A549 (cell line): ENCODE measurements around the gene SOX5. TPM values are rescaled to one million over a fixed set of nuclear protein-coding genes. Genes with fewer than 3 reads are reported as not detected.

Experiments
- ATAC-seq, 2 experiments: fragments of 200-7000 bp in 1 of 2; fragments of >200 bp in 1 of 2; cut with Nextera tagmentation in 1 of 2; cut with Tn5 transposase in 1 of 2; 3 replicates each; pipeline versions ENCODE4 v1.8.0 to v1.9.1; 2018 to 2020; ENCODE audit warnings: mild to moderate bottlenecking in 1 of 2, moderate library complexity in 1 of 2
- CTCF ChIA-PET: fragments of 300-600 bp; sonication (Branson Sonifier 250); formaldehyde crosslinking; extraction: SDS; loops from one replicate; lab custom pipeline; 2021; ENCODE audit warnings: antibody characterized with exemption, inconsistent platforms; lab: Yijun Ruan, JAX
- POLR2A ChIA-PET: fragments of 350-600 bp; formaldehyde crosslinking; extraction: SDS; loops from one replicate; lab custom pipeline; 2021; ENCODE audit warnings: antibody characterized with exemption, inconsistent platforms; lab: Yijun Ruan, JAX
- DNase-seq, 2 experiments: peaks; one replicate each; pipeline versions ENCODE4 v3.0.0 to v3.0.0-alpha.2; 2011 to 2016; ENCODE audit warnings: low read depth in 1 of 2, low spot score in 1 of 2
- FAIRE-seq: peaks from 2 replicates; lab custom pipeline; 2011; peaks lifted over from hg19 to GRCh38; lab: Jason Lieb, UNC
- H3K27ac ChIP-seq, 2 experiments: fragments of >200 bp; sonication (Bioruptor Twin); formaldehyde crosslinking; 3 replicates each; pipeline ENCODE4 v1.5.1; 2016 to 2017
- H3K4me1 ChIP-seq: fragments of >200 bp; sonication (Bioruptor Twin); formaldehyde crosslinking; 3 replicates; pipeline ENCODE4 v1.6.1; 2016
- H3K4me2 ChIP-seq: fragments of >200 bp; sonication (Bioruptor Twin); formaldehyde crosslinking; 3 replicates; pipeline ENCODE4 v1.6.1; 2016
- H3K4me3 ChIP-seq: fragments of >200 bp; sonication (Bioruptor Twin); formaldehyde crosslinking; 3 replicates; pipeline ENCODE4 v1.5.1; 2016
- H3K9me3 ChIP-seq: fragments of >200 bp; sonication (Bioruptor Twin); formaldehyde crosslinking; 3 replicates; pipeline ENCODE4 v1.6.1; 2016
- CBX8 ChIP-seq: fragments of 200-600 bp; sonication (generic); IDR thresholded peaks from 2 replicates; pipeline ENCODE4 v1.6.1; 2016
- CEBPB ChIP-seq, 2 experiments: fragments of >200 bp in 1 of 2; sonication (Bioruptor Twin) in 1 of 2; formaldehyde crosslinking in 1 of 2; IDR thresholded peaks; 2 replicates each; pipeline ENCODE4 v1.6.1; 2012 to 2016
- EHMT2 ChIP-seq: fragments of 200-600 bp; sonication (generic); IDR thresholded peaks from 2 replicates; pipeline ENCODE4 v1.6.1; 2016; ENCODE audit warnings: antibody characterized with exemption, low read depth, mild to moderate bottlenecking, moderate library complexity
- JUNB ChIP-seq: fragments of >200 bp; sonication (Bioruptor Twin); formaldehyde crosslinking; IDR thresholded peaks from 2 replicates; pipeline ENCODE4 v1.6.1; 2016
- KDM5A ChIP-seq: fragments of 200-600 bp; sonication (generic); IDR thresholded peaks from 2 replicates; pipeline ENCODE4 v1.6.1; 2016; ENCODE audit warnings: antibody characterized with exemption, mild to moderate bottlenecking
- MAFK ChIP-seq: fragments of 450-650 bp; IDR thresholded peaks from 2 replicates; pipeline ENCODE4 v1.6.1; 2014; ENCODE audit not compliant: partially characterized antibody
- NR3C1 ChIP-seq: fragments of >200 bp; sonication (Bioruptor Twin); formaldehyde crosslinking; IDR thresholded peaks from 3 replicates; pipeline ENCODE4 v1.6.1; 2017
- POLR2AphosphoS2 ChIP-seq: conservative IDR thresholded peaks from 2 replicates; pipeline ENCODE4 v1.6.1; 2012; ENCODE audit warnings: low read length, improper control_type of control experiment, inconsistent platforms
- RNF2 ChIP-seq: fragments of 200-600 bp; sonication (generic); IDR thresholded peaks from 2 replicates; pipeline ENCODE4 v1.6.1; 2016; ENCODE audit warnings: low read depth, mild to moderate bottlenecking, antibody characterized with exemption, moderate library complexity, borderline replicate concordance
- ZC3H11A ChIP-seq: fragments of 450-650 bp; IDR thresholded peaks from 2 replicates; pipeline ENCODE4 v1.6.1; 2014; ENCODE audit warnings: antibody characterized with exemption, mild to moderate bottlenecking
- ZNF302 ChIP-seq: fragments of 250-450 bp; sonication (Bioruptor Pico); IDR thresholded peaks from 2 replicates; pipeline ENCODE4 v1.9.0; 2021; ENCODE audit warnings: inconsistent platforms, mild to moderate bottlenecking, moderate library complexity
- WGBS: methylation state at CpG from one replicate; pipeline ENCODE4 v1.1.6; 2017; ENCODE audit errors: missing lambda C conversion rate; 5-methylcytosine and 5-hydroxymethylcytosine counted together
- polyA plus RNA-seq, 4 experiments: library from polyadenylated mRNA; depleted of rRNA in 3 of 4; stranded (reverse); fragments of >200 nt; fragmentation: RNase III in 1 of 4; extraction: RNeasy Plus Mini Kit Qiagen cat#74134 plus additional on column Dnase treatment in 1 of 4; gene quantifications; 2 replicates in 3 of 4; 3 replicates in 1 of 4; pipeline ENCODE4 v1.2.3, GENCODE V29; 2011 to 2017
- TF ChIP-seq, protein P1 (sequence below): IDR thresholded peaks from 2 replicates; pipeline ENCODE4 v1.6.1; 2012
- TF ChIP-seq, protein P2 (sequence below): fragments of 250-450 bp; sonication (Bioruptor Pico); IDR thresholded peaks from 2 replicates; pipeline ENCODE4 v1.5.0; 2021; ENCODE audit warnings: mild to moderate bottlenecking, moderate library complexity, borderline replicate concordance
- TF ChIP-seq, protein P3 (sequence below): fragments of >200 bp; sonication (Bioruptor Twin); formaldehyde crosslinking; IDR thresholded peaks from 3 replicates; pipeline ENCODE4 v1.5.1; 2016
- TF ChIP-seq, protein P4 (sequence below): IDR thresholded peaks from 2 replicates; pipeline ENCODE4 v1.6.1; 2012; ENCODE audit warnings: low read depth, borderline replicate concordance
- TF ChIP-seq, protein P5 (sequence below): fragments of 200-600 bp; sonication (generic); IDR thresholded peaks from 2 replicates; pipeline ENCODE4 v1.6.1; 2016; ENCODE audit warnings: antibody characterized with exemption, mild to moderate bottlenecking, moderate library complexity

SOX5 gene
- polyA plus RNA-seq, 2 of the 4 experiments (the other 2 are of a cell fraction), result not detected

DNA sequence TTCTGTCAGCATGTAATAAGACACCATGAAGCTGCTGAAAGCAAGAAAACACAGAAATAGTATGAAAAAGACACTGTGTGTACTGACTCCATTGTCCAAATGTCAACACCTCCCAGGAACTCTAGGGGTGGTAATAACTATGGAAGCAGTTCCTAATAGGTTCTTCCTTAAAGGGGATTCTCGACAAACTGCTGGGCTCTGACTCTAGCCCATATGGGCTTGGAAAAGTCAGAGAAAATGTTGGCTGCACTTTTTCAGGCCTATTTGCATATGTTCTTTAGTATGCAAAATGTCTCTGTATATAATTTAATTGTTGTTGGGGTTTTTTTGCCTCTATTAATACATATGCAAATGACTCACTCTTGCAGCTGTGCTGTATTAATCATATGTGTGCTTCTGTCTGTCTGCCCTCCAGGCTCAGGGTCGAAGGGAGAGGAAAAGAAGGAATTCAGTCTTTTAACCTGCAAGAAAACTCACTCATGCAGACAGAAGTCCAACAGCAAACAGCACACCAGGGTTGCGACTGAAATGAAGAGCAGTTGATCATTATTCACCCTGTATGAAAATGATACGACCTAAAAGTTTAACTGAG is 317.6 kb downstream of the SOX5 start:
- CTCF ChIA-PET, result interaction anchor here (0.7 kb wide), 1 partner anchor 512 kb away, joined by 3 read pairs; no protein-coding TSS in a partner anchor
- Histone ChIP-seq H3K4me1 (no peaks in the 10 kb centered on the region), H3K27ac (no peak overlapping the region), H3K9me3 (peaks cover 5% of the 10 kb centered on the region; the same call in 1 of the 3 replicates), H3K4me2 (no peak overlapping the region), H3K4me3 (no peak overlapping the region)
- FAIRE-seq (no peak), DNase-seq (no peak), ATAC-seq (no peak)
- 7% methylated on average over 4 of the region's 4 CpGs for WGBS
- POLR2A ChIA-PET, result no interaction called here
- TF ChIP-seq, protein P1, sequence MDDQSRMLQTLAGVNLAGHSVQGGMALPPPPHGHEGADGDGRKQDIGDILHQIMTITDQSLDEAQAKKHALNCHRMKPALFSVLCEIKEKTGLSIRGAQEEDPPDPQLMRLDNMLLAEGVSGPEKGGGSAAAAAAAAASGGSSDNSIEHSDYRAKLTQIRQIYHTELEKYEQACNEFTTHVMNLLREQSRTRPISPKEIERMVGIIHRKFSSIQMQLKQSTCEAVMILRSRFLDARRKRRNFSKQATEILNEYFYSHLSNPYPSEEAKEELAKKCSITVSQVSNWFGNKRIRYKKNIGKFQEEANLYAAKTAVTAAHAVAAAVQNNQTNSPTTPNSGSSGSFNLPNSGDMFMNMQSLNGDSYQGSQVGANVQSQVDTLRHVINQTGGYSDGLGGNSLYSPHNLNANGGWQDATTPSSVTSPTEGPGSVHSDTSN, result no peak
- TF ChIP-seq KDM5A (no peak), ZNF302 (CRISPR knock-in tag) (no peak), NR3C1 (no peak), MAFK (no peak)
- TF ChIP-seq, protein P2, sequence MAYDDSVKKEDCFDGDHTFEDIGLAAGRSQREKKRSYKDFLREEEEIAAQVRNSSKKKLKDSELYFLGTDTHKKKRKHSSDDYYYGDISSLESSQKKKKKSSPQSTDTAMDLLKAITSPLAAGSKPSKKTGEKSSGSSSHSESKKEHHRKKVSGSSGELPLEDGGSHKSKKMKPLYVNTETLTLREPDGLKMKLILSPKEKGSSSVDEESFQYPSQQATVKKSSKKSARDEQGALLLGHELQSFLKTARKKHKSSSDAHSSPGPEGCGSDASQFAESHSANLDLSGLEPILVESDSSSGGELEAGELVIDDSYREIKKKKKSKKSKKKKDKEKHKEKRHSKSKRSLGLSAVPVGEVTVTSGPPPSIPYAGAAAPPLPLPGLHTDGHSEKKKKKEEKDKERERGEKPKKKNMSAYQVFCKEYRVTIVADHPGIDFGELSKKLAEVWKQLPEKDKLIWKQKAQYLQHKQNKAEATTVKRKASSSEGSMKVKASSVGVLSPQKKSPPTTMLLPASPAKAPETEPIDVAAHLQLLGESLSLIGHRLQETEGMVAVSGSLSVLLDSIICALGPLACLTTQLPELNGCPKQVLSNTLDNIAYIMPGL, result no peak

DNA sequence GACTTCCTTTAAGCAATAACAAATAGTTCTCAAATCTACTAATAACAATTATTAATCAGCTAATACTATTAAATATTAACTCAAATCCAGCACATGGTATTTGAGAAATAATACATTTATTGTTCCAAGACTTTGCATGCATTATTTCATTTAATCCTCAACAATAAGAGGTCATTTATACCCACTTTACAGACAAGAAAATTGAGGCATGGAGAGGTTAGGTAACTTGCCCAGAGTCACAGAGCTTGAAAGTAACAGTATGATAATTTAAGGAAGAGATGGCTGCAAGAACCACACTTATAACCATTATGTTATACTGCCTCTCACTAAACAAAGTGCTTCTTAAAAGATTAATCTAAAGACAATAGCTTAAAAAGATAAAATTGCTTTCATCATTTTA is 318.9 kb downstream of the SOX5 start:
- H3K4me3 ChIP-seq, result no peak overlapping the region
- ATAC-seq (no peak), FAIRE-seq (no peak), DNase-seq (no peak)
- H3K27ac ChIP-seq, result no peak overlapping the region
- no peaks in the 10 kb centered on the region for H3K4me1 ChIP-seq
- H3K4me2 ChIP-seq, result no peak overlapping the region
- CTCF ChIA-PET, result no interaction called here
- no peak for TF ChIP-seq CBX8
- no peak for TF ChIP-seq JUNB
- no peak for TF ChIP-seq RNF2
- TF ChIP-seq, protein P3, sequence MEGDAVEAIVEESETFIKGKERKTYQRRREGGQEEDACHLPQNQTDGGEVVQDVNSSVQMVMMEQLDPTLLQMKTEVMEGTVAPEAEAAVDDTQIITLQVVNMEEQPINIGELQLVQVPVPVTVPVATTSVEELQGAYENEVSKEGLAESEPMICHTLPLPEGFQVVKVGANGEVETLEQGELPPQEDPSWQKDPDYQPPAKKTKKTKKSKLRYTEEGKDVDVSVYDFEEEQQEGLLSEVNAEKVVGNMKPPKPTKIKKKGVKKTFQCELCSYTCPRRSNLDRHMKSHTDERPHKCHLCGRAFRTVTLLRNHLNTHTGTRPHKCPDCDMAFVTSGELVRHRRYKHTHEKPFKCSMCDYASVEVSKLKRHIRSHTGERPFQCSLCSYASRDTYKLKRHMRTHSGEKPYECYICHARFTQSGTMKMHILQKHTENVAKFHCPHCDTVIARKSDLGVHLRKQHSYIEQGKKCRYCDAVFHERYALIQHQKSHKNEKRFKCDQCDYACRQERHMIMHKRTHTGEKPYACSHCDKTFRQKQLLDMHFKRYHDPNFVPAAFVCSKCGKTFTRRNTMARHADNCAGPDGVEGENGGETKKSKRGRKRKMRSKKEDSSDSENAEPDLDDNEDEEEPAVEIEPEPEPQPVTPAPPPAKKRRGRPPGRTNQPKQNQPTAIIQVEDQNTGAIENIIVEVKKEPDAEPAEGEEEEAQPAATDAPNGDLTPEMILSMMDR, result no peak
- TF ChIP-seq ZC3H11A, result no peak
- no peak for TF ChIP-seq EHMT2
- TF ChIP-seq, protein P4, sequence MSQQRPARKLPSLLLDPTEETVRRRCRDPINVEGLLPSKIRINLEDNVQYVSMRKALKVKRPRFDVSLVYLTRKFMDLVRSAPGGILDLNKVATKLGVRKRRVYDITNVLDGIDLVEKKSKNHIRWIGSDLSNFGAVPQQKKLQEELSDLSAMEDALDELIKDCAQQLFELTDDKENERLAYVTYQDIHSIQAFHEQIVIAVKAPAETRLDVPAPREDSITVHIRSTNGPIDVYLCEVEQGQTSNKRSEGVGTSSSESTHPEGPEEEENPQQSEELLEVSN, result no peak
- no peak for TF ChIP-seq MAFK
- TF ChIP-seq POLR2AphosphoS2, result no peak
- TF ChIP-seq CEBPB (IDR thresholded peaks at IDR 0.05), result no peak
- TF ChIP-seq, protein P5, sequence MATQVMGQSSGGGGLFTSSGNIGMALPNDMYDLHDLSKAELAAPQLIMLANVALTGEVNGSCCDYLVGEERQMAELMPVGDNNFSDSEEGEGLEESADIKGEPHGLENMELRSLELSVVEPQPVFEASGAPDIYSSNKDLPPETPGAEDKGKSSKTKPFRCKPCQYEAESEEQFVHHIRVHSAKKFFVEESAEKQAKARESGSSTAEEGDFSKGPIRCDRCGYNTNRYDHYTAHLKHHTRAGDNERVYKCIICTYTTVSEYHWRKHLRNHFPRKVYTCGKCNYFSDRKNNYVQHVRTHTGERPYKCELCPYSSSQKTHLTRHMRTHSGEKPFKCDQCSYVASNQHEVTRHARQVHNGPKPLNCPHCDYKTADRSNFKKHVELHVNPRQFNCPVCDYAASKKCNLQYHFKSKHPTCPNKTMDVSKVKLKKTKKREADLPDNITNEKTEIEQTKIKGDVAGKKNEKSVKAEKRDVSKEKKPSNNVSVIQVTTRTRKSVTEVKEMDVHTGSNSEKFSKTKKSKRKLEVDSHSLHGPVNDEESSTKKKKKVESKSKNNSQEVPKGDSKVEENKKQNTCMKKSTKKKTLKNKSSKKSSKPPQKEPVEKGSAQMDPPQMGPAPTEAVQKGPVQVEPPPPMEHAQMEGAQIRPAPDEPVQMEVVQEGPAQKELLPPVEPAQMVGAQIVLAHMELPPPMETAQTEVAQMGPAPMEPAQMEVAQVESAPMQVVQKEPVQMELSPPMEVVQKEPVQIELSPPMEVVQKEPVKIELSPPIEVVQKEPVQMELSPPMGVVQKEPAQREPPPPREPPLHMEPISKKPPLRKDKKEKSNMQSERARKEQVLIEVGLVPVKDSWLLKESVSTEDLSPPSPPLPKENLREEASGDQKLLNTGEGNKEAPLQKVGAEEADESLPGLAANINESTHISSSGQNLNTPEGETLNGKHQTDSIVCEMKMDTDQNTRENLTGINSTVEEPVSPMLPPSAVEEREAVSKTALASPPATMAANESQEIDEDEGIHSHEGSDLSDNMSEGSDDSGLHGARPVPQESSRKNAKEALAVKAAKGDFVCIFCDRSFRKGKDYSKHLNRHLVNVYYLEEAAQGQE, result no peak
- POLR2A ChIA-PET, result no interaction called here
- peaks cover 5% of the 10 kb centered on the region; the same call in 1 of the 3 replicates for H3K9me3 ChIP-seq
